ENCODE data around the gene ZNF599.
A peak's percentile ranks its signal among the peaks of the same experiment; 100 is the strongest.

Gene ZNF599

GRCh38 chr19:34734537-34735103, 38.4 kb downstream of the ZNF599 start:
- no peak for DNase-seq

DNA sequence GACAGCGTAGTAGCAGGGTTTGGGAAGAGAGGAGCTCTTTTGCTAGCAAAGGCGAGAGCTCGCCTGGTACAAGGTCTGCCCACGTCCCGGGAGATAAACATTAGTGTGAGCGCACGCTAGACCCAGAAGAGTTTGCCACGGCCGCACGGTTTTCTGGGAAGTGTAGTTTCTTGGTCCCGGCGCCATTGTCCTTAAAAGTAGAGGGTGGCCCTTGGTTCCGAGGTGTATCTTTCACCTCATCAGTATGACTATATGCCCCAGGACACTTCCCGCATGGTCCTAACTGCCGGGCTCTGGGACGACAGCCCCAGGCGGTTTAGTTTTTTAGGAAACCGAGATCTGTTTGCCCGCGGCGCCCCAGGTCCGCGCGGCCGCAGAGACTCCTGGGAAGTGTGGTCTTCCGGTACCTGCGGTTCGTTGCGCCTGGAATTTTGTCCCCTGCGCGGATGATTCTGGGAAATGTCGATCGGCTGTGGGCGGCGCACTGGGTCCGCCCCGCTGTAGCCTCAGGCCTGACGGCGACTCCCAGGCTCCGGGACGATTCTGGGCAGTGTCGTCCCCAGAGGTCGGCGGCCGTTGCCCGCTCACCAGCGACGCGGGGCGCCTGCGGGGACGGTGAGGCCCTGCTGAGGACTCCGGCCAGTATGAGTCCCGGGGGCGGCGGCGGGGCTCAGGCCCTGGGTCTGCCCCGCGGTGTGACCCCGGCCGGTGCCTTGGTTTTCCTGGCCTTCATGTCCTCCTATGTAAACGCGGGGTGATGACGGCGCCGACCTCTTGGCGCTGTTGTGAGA, 39.1 kb downstream of the ZNF599 start, which contains the start of gene ZNF181:
TSS of gene ZNF181 (plus strand) at position 498 of the 791 bp plus-strand sequence. CDS start 795 bp downstream, outside the sequence.
- peak in 1 of 2 experiments; percentile 79 for DNase-seq

GRCh38 chr19:34733266-34733745, 39.7 kb downstream of the ZNF599 start:
- no peak for DNase-seq

- no peak for DNase-seq
Measured at GRCh38 chr19:34732612-34733211, 40.3 kb downstream of the ZNF599 start.

GRCh38 chr19:34731964-34732363, 41.1 kb downstream of the ZNF599 start:
- no peak for DNase-seq

- DNase-seq, result no peak
Measured at GRCh38 chr19:34731019-34731829, 41.8 kb downstream of the ZNF599 start.

DNA sequence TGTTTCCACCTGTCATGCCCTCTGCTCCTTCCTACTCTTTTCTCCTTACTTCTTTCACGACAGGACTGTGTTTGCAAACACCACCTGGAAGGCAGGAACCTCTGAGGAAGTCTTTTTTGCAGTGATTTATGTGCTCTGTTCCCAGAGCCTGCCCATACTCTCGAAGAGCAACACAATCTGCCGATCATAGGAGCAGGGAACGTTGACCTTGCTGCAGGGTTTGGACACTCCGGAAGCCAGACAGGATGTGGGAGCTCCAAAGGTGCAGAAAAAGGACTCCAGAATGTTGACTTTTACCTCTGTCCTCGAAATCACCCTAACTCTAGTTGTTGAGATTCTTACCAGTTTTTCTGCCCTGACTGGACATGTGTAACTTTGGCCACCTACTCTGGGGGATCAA, 47.6 kb downstream of the ZNF599 start:
- DNase-seq, result no peak

DNA sequence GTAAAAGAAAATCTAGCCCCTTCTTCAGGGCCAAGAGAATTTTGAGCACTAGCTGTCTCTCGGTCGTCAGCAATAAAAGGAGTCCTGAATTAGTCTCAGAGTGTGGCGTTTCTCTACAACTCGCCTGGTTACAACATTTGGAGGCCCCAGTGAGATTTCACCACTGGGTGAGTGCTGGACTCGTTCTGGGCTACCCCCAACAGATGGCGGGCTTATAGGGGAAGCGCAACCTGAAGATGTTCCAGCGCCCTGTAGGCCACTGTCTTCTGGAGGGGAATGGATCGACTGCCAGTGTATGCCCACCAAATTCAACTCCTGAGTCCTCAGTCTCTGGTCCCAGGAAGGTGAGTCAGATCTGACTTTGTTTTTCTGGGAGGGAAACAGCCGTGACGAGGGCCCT, 50.7 kb downstream of the ZNF599 start:
- DNase-seq, result no peak

DNA sequence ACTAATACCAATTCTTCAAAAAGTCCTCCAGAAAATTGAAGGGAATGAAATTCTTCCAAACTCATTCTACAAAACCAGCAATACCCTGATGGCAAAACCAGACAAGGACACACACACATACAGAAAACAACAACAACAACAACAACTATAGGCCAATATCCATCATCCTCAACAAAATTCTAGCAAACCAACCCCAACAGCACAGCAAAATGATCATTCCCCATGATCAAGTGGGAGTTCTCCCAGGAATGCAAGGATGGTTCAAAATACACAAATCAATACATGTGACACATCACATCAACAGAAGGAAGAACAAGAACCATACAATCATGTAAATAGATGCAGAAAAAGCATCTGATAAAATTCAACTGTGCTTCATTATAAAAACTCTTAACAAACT, 57.7 kb downstream of the ZNF599 start:
- DNase-seq, result no peak

- no peak for DNase-seq
Measured at GRCh38 chr19:34713262-34713637, 59.8 kb downstream of the ZNF599 start.

GRCh38 chr19:34712395-34713261, 60.4 kb downstream of the ZNF599 start:
- DNase-seq, result peak in 1 of 2 experiments; percentile 24

DNA sequence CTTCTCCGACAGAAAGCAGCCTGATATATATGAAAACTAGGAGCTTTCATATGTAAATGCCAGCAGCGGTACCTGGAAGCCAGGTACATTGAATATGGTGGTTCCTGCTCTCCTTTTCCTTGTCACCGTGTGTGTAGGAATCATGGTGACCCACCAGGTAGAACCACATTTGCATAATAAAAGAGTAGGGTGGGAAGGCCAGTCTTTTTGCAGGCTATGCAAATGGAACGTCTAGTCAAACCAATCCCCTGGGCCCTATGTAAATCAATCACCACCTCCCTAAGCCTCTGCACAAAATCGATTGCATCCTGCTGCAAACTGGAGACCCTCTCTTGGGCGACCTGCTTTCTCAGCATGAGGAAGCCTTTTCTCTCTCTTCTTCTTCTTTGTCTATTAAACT, 61.1 kb downstream of the ZNF599 start:
- DNase-seq, result no peak
